ENCODE data around the gene SPPL3. TPM values are rescaled to one million over a fixed set of nuclear protein-coding genes. Genes with fewer than 3 reads are reported as not detected.

Gene SPPL3
- total and polyA plus RNA-seq, 2 experiments from 2014 or later = 10.9 to 27.8 TPM

DNA sequence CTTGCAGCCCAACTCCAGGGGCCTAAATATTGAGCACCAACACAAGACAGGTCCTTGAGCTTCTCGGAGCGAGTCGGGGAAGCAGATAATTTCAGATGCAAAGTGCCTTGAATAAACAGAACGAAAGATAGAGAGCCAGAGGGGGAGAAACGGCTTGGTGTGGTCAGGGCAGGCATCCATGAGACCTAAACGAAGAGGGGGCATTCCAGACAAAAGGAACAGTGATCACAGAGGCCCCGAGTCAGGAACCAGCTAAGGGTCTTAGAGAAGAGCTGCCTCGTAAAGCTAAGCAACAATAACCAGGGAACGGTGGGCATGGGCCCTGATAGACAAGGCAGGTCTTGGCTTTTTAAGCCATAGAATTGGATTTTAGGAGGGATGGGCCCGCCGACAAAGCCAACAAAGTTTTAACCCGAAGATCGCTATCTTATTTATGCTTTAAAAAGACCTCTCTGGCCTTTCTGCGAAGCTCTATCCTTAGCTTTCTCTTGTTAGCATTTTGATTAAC, 179.0 kb downstream of the SPPL3 start:
- no peak for TF ChIP-seq CREB1 (CRISPR knock-in tag; IDR thresholded peaks at IDR 0.05; ENCODE audit: low read depth)
- no peak for TF ChIP-seq STAT1 (IDR thresholded peaks at IDR 0.05; ENCODE audit: unreplicated experiment)
- no peak for TF ChIP-seq EZH2 (IDR thresholded peaks at IDR 0.05; ENCODE audit: low read depth, unreplicated experiment)
- no peak for TF ChIP-seq NANOG (IDR thresholded peaks at IDR 0.05; ENCODE audit: borderline replicate concordance)
- H3K27ac Mint-ChIP-seq = no peak overlapping the region
- H4K20me1 ChIP-seq (replicated peaks; ENCODE audit: insufficient read depth) = peaks cover 20% of the 10 kb centered on the region; the same call in 1 of the 2 replicates
- DNase-seq (ENCODE audit: low spot score) (peak; percentile 37), ATAC-seq (peak; percentile 18)
- H3K27ac ChIP-seq (ENCODE audit: low read depth) = no peak overlapping the region
- no peaks in the 10 kb centered on the region for H3K9me2 ChIP-seq (ENCODE audit: insufficient read depth)
- H3K36me3 Mint-ChIP-seq (ENCODE audit: low read depth) = peaks cover 44% of the 10 kb centered on the region
- H3K27me3 Mint-ChIP-seq (ENCODE audit: insufficient read depth, low read depth, poor library complexity) = peaks cover 4% of the 10 kb centered on the region
- H3K4me1 Mint-ChIP-seq = peaks cover 15% of the 10 kb centered on the region
- no peaks in the 10 kb centered on the region for H3K27me3 ChIP-seq (ENCODE audit: insufficient read depth)
- H3K9me3 Mint-ChIP-seq = no peaks in the 10 kb centered on the region; the same call in 2 of the 3 replicates
- H3K4me1 ChIP-seq (ENCODE audit: insufficient read depth) = peaks cover 11% of the 10 kb centered on the region
- H3K79me2 ChIP-seq (replicated peaks; ENCODE audit: insufficient read depth) = no peaks in the 10 kb centered on the region
- peak overlapping the region; percentile 58 for H3K4me3 ChIP-seq
- peak overlapping the region; percentile 83 for H3K4me2 ChIP-seq
- H2AFZ ChIP-seq = peak overlapping the region; percentile 95
- H3F3A ChIP-seq (replicated peaks; ENCODE audit: low read depth) = peaks cover 20% of the 10 kb centered on the region
- peaks cover 18% of the 10 kb centered on the region for H3K36me3 ChIP-seq (ENCODE audit: insufficient read depth)
- peak overlapping the region; percentile 80 for H3K4me3 Mint-ChIP-seq

- peaks cover 22% of the 10 kb centered on the region for H3K36me3 ChIP-seq (ENCODE audit: insufficient read depth)
- Mint-ChIP-seq H3K4me3 (peak overlapping the region; percentile 80), H3K9me3 (no peaks in the 10 kb centered on the region; the same call in 2 of the 3 replicates), H3K36me3 (ENCODE audit: low read depth) (peaks cover 46% of the 10 kb centered on the region), H3K4me1 (peaks cover 15% of the 10 kb centered on the region), H3K27ac (no peak overlapping the region), H3K27me3 (ENCODE audit: insufficient read depth, low read depth, poor library complexity) (peaks cover 4% of the 10 kb centered on the region)
- peaks cover 20% of the 10 kb centered on the region for H4K20me1 ChIP-seq (replicated peaks; ENCODE audit: insufficient read depth)
- peaks cover 11% of the 10 kb centered on the region for H3K4me1 ChIP-seq (ENCODE audit: insufficient read depth)
- no peaks in the 10 kb centered on the region for H3K9me2 ChIP-seq (ENCODE audit: insufficient read depth)
- H3K4me2 ChIP-seq = peak overlapping the region; percentile 83
- no peak overlapping the region for H3K27ac ChIP-seq (ENCODE audit: low read depth)
- no peak for ATAC-seq
- H2AFZ ChIP-seq = no peak overlapping the region
- peaks cover 20% of the 10 kb centered on the region for H3F3A ChIP-seq (replicated peaks; ENCODE audit: low read depth)
- DNase-seq (ENCODE audit: low spot score) = no peak
- no peaks in the 10 kb centered on the region for H3K27me3 ChIP-seq (ENCODE audit: insufficient read depth)
- H3K79me2 ChIP-seq (replicated peaks; ENCODE audit: insufficient read depth) = no peaks in the 10 kb centered on the region
- peak overlapping the region; percentile 58 for H3K4me3 ChIP-seq
- TF ChIP-seq EZH2 (IDR thresholded peaks at IDR 0.05; ENCODE audit: low read depth, unreplicated experiment) = no peak
- no peak for TF ChIP-seq NANOG (IDR thresholded peaks at IDR 0.05; ENCODE audit: borderline replicate concordance)
- no peak for TF ChIP-seq STAT1 (IDR thresholded peaks at IDR 0.05; ENCODE audit: unreplicated experiment)
- no peak for TF ChIP-seq EZH2phosphoT487 (IDR thresholded peaks at IDR 0.05; ENCODE audit: unreplicated experiment)
- TF ChIP-seq, protein P1, sequence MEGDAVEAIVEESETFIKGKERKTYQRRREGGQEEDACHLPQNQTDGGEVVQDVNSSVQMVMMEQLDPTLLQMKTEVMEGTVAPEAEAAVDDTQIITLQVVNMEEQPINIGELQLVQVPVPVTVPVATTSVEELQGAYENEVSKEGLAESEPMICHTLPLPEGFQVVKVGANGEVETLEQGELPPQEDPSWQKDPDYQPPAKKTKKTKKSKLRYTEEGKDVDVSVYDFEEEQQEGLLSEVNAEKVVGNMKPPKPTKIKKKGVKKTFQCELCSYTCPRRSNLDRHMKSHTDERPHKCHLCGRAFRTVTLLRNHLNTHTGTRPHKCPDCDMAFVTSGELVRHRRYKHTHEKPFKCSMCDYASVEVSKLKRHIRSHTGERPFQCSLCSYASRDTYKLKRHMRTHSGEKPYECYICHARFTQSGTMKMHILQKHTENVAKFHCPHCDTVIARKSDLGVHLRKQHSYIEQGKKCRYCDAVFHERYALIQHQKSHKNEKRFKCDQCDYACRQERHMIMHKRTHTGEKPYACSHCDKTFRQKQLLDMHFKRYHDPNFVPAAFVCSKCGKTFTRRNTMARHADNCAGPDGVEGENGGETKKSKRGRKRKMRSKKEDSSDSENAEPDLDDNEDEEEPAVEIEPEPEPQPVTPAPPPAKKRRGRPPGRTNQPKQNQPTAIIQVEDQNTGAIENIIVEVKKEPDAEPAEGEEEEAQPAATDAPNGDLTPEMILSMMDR (conservative IDR thresholded peaks at IDR 0.05; ENCODE audit: low read depth in 2 of 2) = no peak
- TF ChIP-seq POLR2AphosphoS5 (IDR thresholded peaks at IDR 0.05; ENCODE audit: low read depth) = no peak; the same call in 1 of the 2 replicates
- no peak for TF ChIP-seq CREB1 (CRISPR knock-in tag; IDR thresholded peaks at IDR 0.05; ENCODE audit: low read depth)
- TF ChIP-seq, protein P2, sequence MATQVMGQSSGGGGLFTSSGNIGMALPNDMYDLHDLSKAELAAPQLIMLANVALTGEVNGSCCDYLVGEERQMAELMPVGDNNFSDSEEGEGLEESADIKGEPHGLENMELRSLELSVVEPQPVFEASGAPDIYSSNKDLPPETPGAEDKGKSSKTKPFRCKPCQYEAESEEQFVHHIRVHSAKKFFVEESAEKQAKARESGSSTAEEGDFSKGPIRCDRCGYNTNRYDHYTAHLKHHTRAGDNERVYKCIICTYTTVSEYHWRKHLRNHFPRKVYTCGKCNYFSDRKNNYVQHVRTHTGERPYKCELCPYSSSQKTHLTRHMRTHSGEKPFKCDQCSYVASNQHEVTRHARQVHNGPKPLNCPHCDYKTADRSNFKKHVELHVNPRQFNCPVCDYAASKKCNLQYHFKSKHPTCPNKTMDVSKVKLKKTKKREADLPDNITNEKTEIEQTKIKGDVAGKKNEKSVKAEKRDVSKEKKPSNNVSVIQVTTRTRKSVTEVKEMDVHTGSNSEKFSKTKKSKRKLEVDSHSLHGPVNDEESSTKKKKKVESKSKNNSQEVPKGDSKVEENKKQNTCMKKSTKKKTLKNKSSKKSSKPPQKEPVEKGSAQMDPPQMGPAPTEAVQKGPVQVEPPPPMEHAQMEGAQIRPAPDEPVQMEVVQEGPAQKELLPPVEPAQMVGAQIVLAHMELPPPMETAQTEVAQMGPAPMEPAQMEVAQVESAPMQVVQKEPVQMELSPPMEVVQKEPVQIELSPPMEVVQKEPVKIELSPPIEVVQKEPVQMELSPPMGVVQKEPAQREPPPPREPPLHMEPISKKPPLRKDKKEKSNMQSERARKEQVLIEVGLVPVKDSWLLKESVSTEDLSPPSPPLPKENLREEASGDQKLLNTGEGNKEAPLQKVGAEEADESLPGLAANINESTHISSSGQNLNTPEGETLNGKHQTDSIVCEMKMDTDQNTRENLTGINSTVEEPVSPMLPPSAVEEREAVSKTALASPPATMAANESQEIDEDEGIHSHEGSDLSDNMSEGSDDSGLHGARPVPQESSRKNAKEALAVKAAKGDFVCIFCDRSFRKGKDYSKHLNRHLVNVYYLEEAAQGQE (IDR thresholded peaks at IDR 0.05; ENCODE audit: unreplicated experiment) = no peak
- no peak for TF ChIP-seq ZNF114 (CRISPR knock-in tag; IDR thresholded peaks at IDR 0.05)
Observed at GRCh38 chr12:120724720-120725119, 179.4 kb downstream of the SPPL3 start.

All from GM23338 (cell line).